GM23338 (cell line): ENCODE measurements around the gene ENOPH1. TPM values are rescaled to one million over a fixed set of nuclear protein-coding genes. Genes with fewer than 3 reads are reported as not detected.

ENCODE experiments used
- ATAC-seq: fragments of 200-7000 bp; cut with Tn5 transposase; 3 replicates; pipeline ENCODE4 v1.9.1; 2020
- DNase-seq: peaks from one replicate; pipeline ENCODE4 v3.0.0-alpha.2; 2015; ENCODE audit warnings: low spot score
- H2AFZ ChIP-seq: fragments of 200-600 bp; sonication (generic); 2 replicates; pipeline ENCODE4 v1.8.0; 2016; ENCODE audit warnings: antibody characterized with exemption, mild to moderate bottlenecking, moderate library complexity
- H3F3A ChIP-seq: fragments of 200-600 bp; sonication (generic); replicated peaks from 2 replicates; pipeline ENCODE4 v1.8.0; 2017; ENCODE audit warnings: antibody characterized with exemption, mixed run types, low read depth
- H3K27ac ChIP-seq: fragments of 200-600 bp; sonication (generic); 2 replicates; pipeline ENCODE4 v1.6.1; 2016; ENCODE audit warnings: low read depth
- H3K27me3 ChIP-seq: fragments of 200-600 bp; sonication (generic); 2 replicates; pipeline ENCODE4 v1.8.0; 2016; ENCODE audit warnings: mild to moderate bottlenecking, mixed run types, moderate library complexity; ENCODE audit not compliant: insufficient read depth
- H3K36me3 ChIP-seq: fragments of 200-600 bp; sonication (generic); 2 replicates; pipeline ENCODE4 v1.8.0; 2016; ENCODE audit warnings: mild to moderate bottlenecking; ENCODE audit not compliant: insufficient read depth
- H3K4me1 ChIP-seq: fragments of 200-600 bp; sonication (generic); 2 replicates; pipeline ENCODE4 v1.8.0; 2016; ENCODE audit warnings: mild to moderate bottlenecking, moderate library complexity; ENCODE audit not compliant: insufficient read depth
- H3K4me2 ChIP-seq: fragments of 200-600 bp; sonication (generic); 2 replicates; pipeline ENCODE4 v1.7.1; 2017; ENCODE audit warnings: mixed run types
- H3K4me3 ChIP-seq: fragments of 200-600 bp; sonication (generic); 2 replicates; pipeline ENCODE4 v1.6.1; 2016; ENCODE audit warnings: mixed run types
- H3K79me2 ChIP-seq: fragments of 200-600 bp; sonication (generic); replicated peaks from 2 replicates; pipeline ENCODE4 v1.8.0; 2017; ENCODE audit warnings: mild to moderate bottlenecking; ENCODE audit not compliant: insufficient read depth
- H3K9me2 ChIP-seq: fragments of 200-600 bp; sonication (generic); 2 replicates; pipeline ENCODE4 v1.8.0; 2017; ENCODE audit not compliant: insufficient read depth
- H4K20me1 ChIP-seq: fragments of 200-600 bp; sonication (generic); replicated peaks from 2 replicates; pipeline ENCODE4 v1.8.0; 2017; ENCODE audit warnings: mild to moderate bottlenecking; ENCODE audit not compliant: insufficient read depth
- H3K27ac Mint-ChIP-seq: 2 replicates; pipeline ENCODE4 v1.8.0; 2020; ENCODE audit warnings: inconsistent platforms, mild to moderate bottlenecking, moderate library complexity, mixed read lengths
- H3K27me3 Mint-ChIP-seq: 3 replicates; pipeline ENCODE4 v1.8.0; 2022; ENCODE audit warnings: low read depth, mild to moderate bottlenecking, moderate library complexity, mixed read lengths, inconsistent platforms; ENCODE audit not compliant: insufficient read depth, poor library complexity
- H3K36me3 Mint-ChIP-seq: 3 replicates; pipeline ENCODE4 v1.8.0; 2021; ENCODE audit warnings: low read depth, mild to moderate bottlenecking, inconsistent platforms, moderate library complexity, mixed read lengths
- H3K4me1 Mint-ChIP-seq: 3 replicates; pipeline ENCODE4 v1.8.0; 2020; ENCODE audit warnings: mild to moderate bottlenecking, inconsistent platforms, mixed read lengths
- H3K4me3 Mint-ChIP-seq: 3 replicates; pipeline ENCODE4 v1.8.0; 2021; ENCODE audit warnings: moderate library complexity, mild to moderate bottlenecking, inconsistent platforms, mixed read lengths
- H3K9me3 Mint-ChIP-seq: 3 replicates; pipeline ENCODE4 v1.8.0; 2020; ENCODE audit warnings: moderate library complexity, mild to moderate bottlenecking, inconsistent platforms, mixed read lengths
- CREB1 ChIP-seq: fragments of 250-450 bp; sonication (Bioruptor Pico); IDR thresholded peaks from 2 replicates; pipeline ENCODE4 v1.5.0; 2020; ENCODE audit warnings: low read depth, mild to moderate bottlenecking, moderate library complexity
- EZH2 ChIP-seq: fragments of 200-600 bp; sonication (generic); IDR thresholded peaks from one replicate; pipeline ENCODE4 v1.8.0; 2017; ENCODE audit warnings: antibody characterized with exemption, mild to moderate bottlenecking, low read depth; ENCODE audit not compliant: unreplicated experiment
- EZH2phosphoT487 ChIP-seq: fragments of 200-600 bp; sonication (generic); IDR thresholded peaks from one replicate; pipeline ENCODE4 v1.8.1; 2018; ENCODE audit warnings: antibody characterized with exemption; ENCODE audit not compliant: unreplicated experiment
- JUNB ChIP-seq: IDR thresholded peaks from one replicate; pipeline ENCODE4 v1.6.1; 2016; ENCODE audit warnings: antibody characterized with exemption; ENCODE audit not compliant: unreplicated experiment
- NANOG ChIP-seq: IDR thresholded peaks from 2 replicates; pipeline ENCODE4 v1.6.1; 2016; ENCODE audit warnings: antibody characterized with exemption, borderline replicate concordance
- POLR2AphosphoS5 ChIP-seq: IDR thresholded peaks from 2 replicates; pipeline ENCODE4 v1.6.1; 2016; ENCODE audit warnings: antibody characterized with exemption, low read depth
- STAT1 ChIP-seq: IDR thresholded peaks from one replicate; pipeline ENCODE4 v1.6.1; 2016; ENCODE audit warnings: antibody characterized with exemption; ENCODE audit not compliant: unreplicated experiment
- ZNF114 ChIP-seq: fragments of 250-450 bp; sonication (Bioruptor Pico); IDR thresholded peaks from 2 replicates; pipeline ENCODE4 v1.5.0; 2020; ENCODE audit warnings: mild to moderate bottlenecking, moderate library complexity
- ZNF331 ChIP-seq: fragments of 250-450 bp; sonication (Bioruptor Pico); IDR thresholded peaks from 2 replicates; pipeline ENCODE4 v1.5.0; 2020; ENCODE audit warnings: low read depth, mild to moderate bottlenecking, moderate library complexity
- ZNF462 ChIP-seq: fragments of 250-450 bp; sonication (Bioruptor Pico); IDR thresholded peaks from 2 replicates; pipeline ENCODE4 v1.5.0; 2020; ENCODE audit warnings: mild to moderate bottlenecking, moderate library complexity
- polyA plus RNA-seq: library from polyadenylated mRNA; unstranded; fragments of >200 nt; fragmentation: Nextera tagmentation; extraction: Ambion mirVana; gene quantifications from 2 replicates; pipeline ENCODE4 v1.2.1, GENCODE V29; 2016
- total RNA-seq: library from RNA; depleted of rRNA; stranded (reverse); fragments of >200 nt; shearing (Covaris generic); gene quantifications from 2 replicates; pipeline ENCODE4 v1.2.3, GENCODE V29; 2014
- TF ChIP-seq, protein P1 (sequence below), 2 experiments: fragments of 200-600 bp in 1 of 2; sonication (generic) in 1 of 2; conservative IDR thresholded peaks; 2 replicates each; pipeline versions ENCODE4 v1.5.1 to v1.6.1; 2016 to 2017; ENCODE audit warnings: antibody characterized with exemption in 2 of 2, low read depth in 2 of 2, mild to moderate bottlenecking in 2 of 2, moderate library complexity in 1 of 2
- TF ChIP-seq, protein P2 (sequence below): IDR thresholded peaks from 2 replicates; pipeline ENCODE4 v1.6.1; 2016; ENCODE audit warnings: antibody characterized with exemption
- TF ChIP-seq, protein P3 (sequence below): IDR thresholded peaks from one replicate; pipeline ENCODE4 v1.6.1; 2018; ENCODE audit warnings: antibody characterized with exemption; ENCODE audit not compliant: unreplicated experiment

The ENOPH1 gene
- total and polyA plus RNA-seq, 2 experiments from 2014 or later = 105 to 146 TPM

GRCh38 chr4:82436780-82437179, 6.4 kb downstream of the ENOPH1 start:
- Mint-ChIP-seq H3K27ac (no peak overlapping the region), H3K4me1 (peaks cover 38% of the 10 kb centered on the region)
- no peak overlapping the region for H3K27ac ChIP-seq

More at GRCh38 chr4:82436780-82437179, 6.4 kb downstream of the ENOPH1 start:
- TF ChIP-seq STAT1 (no peak), NANOG (no peak), EZH2phosphoT487 (no peak), EZH2 (no peak), JUNB (no peak), CREB1 (CRISPR knock-in tag) (no peak), ZNF462 (no peak), ZNF114 (CRISPR knock-in tag) (no peak), ZNF331 (no peak), POLR2AphosphoS5 (no peak)
- TF ChIP-seq, protein P1, sequence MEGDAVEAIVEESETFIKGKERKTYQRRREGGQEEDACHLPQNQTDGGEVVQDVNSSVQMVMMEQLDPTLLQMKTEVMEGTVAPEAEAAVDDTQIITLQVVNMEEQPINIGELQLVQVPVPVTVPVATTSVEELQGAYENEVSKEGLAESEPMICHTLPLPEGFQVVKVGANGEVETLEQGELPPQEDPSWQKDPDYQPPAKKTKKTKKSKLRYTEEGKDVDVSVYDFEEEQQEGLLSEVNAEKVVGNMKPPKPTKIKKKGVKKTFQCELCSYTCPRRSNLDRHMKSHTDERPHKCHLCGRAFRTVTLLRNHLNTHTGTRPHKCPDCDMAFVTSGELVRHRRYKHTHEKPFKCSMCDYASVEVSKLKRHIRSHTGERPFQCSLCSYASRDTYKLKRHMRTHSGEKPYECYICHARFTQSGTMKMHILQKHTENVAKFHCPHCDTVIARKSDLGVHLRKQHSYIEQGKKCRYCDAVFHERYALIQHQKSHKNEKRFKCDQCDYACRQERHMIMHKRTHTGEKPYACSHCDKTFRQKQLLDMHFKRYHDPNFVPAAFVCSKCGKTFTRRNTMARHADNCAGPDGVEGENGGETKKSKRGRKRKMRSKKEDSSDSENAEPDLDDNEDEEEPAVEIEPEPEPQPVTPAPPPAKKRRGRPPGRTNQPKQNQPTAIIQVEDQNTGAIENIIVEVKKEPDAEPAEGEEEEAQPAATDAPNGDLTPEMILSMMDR (conservative IDR thresholded peaks at IDR 0.05; ENCODE audit: low read depth in 2 of 2) = no peak
- TF ChIP-seq, protein P2, sequence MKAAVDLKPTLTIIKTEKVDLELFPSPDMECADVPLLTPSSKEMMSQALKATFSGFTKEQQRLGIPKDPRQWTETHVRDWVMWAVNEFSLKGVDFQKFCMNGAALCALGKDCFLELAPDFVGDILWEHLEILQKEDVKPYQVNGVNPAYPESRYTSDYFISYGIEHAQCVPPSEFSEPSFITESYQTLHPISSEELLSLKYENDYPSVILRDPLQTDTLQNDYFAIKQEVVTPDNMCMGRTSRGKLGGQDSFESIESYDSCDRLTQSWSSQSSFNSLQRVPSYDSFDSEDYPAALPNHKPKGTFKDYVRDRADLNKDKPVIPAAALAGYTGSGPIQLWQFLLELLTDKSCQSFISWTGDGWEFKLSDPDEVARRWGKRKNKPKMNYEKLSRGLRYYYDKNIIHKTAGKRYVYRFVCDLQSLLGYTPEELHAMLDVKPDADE = no peak
- TF ChIP-seq, protein P3, sequence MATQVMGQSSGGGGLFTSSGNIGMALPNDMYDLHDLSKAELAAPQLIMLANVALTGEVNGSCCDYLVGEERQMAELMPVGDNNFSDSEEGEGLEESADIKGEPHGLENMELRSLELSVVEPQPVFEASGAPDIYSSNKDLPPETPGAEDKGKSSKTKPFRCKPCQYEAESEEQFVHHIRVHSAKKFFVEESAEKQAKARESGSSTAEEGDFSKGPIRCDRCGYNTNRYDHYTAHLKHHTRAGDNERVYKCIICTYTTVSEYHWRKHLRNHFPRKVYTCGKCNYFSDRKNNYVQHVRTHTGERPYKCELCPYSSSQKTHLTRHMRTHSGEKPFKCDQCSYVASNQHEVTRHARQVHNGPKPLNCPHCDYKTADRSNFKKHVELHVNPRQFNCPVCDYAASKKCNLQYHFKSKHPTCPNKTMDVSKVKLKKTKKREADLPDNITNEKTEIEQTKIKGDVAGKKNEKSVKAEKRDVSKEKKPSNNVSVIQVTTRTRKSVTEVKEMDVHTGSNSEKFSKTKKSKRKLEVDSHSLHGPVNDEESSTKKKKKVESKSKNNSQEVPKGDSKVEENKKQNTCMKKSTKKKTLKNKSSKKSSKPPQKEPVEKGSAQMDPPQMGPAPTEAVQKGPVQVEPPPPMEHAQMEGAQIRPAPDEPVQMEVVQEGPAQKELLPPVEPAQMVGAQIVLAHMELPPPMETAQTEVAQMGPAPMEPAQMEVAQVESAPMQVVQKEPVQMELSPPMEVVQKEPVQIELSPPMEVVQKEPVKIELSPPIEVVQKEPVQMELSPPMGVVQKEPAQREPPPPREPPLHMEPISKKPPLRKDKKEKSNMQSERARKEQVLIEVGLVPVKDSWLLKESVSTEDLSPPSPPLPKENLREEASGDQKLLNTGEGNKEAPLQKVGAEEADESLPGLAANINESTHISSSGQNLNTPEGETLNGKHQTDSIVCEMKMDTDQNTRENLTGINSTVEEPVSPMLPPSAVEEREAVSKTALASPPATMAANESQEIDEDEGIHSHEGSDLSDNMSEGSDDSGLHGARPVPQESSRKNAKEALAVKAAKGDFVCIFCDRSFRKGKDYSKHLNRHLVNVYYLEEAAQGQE = no peak
- Mint-ChIP-seq H3K27me3 (no peaks in the 10 kb centered on the region), H3K4me3 (no peak overlapping the region), H3K9me3 (no peaks in the 10 kb centered on the region), H3K36me3 (peaks cover 52% of the 10 kb centered on the region)
- Histone ChIP-seq H2AFZ (no peak overlapping the region), H3F3A (0 out of 2 replicates have a peak, but pooled peaks cover 3% of the 10 kb centered on the region), H3K4me2 (no peak overlapping the region), H3K9me2 (no peaks in the 10 kb centered on the region), H3K4me3 (no peak overlapping the region), H3K27me3 (no peaks in the 10 kb centered on the region), H4K20me1 (peaks cover 96% of the 10 kb centered on the region), H3K79me2 (peaks cover 100% of the 10 kb centered on the region), H3K36me3 (peaks cover 16% of the 10 kb centered on the region; the same call in 1 of the 2 replicates), H3K4me1 (peaks cover 28% of the 10 kb centered on the region)
- no peak for ATAC-seq
- no peak for DNase-seq
